GM12892 (cell line): ENCODE data around the gene LRIT2.

ENCODE experiments used
- POLR2AphosphoS5 ChIP-seq: IDR thresholded peaks from 2 replicates; pipeline ENCODE4 v1.6.1; 2011; ENCODE audit warnings: low read depth, low read length, control low read depth
- TAF1 ChIP-seq: IDR thresholded peaks from 2 replicates; pipeline ENCODE4 v1.6.1; 2011; ENCODE audit warnings: low read depth, mild to moderate bottlenecking, control low read depth, low read length, borderline replicate concordance

DNA sequence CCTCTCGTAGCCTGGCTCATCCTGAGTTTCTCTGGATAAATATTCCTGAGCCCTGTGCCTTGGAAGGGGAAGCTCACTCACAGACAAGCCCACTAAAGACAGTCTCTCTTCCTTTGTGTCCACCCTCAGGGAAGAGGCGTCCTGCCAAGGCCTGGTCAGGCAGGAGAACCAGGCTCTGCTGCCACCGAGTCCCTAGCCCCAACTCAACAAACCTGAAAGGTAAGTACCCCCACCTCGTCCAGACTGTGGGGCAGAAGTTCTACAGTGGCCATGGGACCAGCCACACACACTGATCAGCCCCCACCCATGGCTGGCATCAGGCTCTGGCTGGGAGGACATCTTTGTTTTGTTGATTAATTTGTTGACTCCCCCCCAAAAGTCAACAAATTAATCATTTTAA is 49.0 kb downstream of the LRIT2 start:
- no peak for TF ChIP-seq POLR2AphosphoS5
- TF ChIP-seq TAF1, result no peak
